K562 (cell line): ENCODE measurements around the gene SCN1B. TPM values are rescaled to one million over a fixed set of nuclear protein-coding genes. Genes with fewer than 3 reads are reported as not detected.
A peak's percentile ranks its signal among the peaks of the same experiment; 100 is the strongest.

Source experiments
- ATAC-seq: fragments of 200-7000 bp; cut with Tn5 transposase; 3 replicates; pipeline ENCODE4 v1.9.1; 2020; ENCODE audit warnings: moderate library complexity
- BruUV-seq: library from RNA; stranded (reverse); fragments of 400-500 nt; replicated peaks from 2 replicates; lab custom pipeline; 2021; lab: Mats Ljungman, UMichigan
- CTCF ChIA-PET: fragments of 300-600 bp; formaldehyde crosslinking; extraction: SDS; loops from one replicate; lab custom pipeline; 2021; ENCODE audit warnings: low intra/inter-chr PET ratio; lab: Yijun Ruan, JAX
- POLR2A ChIA-PET: fragments of 300-600, 350-650 bp; sonication (Branson Sonifier 250); formaldehyde crosslinking; extraction: SDS; loops from one replicate; lab custom pipeline; 2021; ENCODE audit warnings: antibody characterized with exemption, inconsistent platforms; lab: Yijun Ruan, JAX
- DNase-seq, 4 experiments: peaks; one replicate each; pipeline versions ENCODE4 v3.0.0 to v3.0.0-alpha.2; 2011 to 2018; ENCODE audit warnings: low spot score in 3 of 4, mixed read lengths in 3 of 4; ENCODE audit errors: extremely low read depth in 1 of 4
- FAIRE-seq: peaks from 2 replicates; lab custom pipeline; 2011; peaks lifted over from hg19 to GRCh38; lab: Jason Lieb, UNC
- H2AFZ ChIP-seq: 2 replicates; pipeline ENCODE4 v1.6.0; 2011; ENCODE audit warnings: low read depth, low read length, control low read depth, inconsistent platforms
- H3K27ac ChIP-seq: fragments of 200-600 bp; 3 replicates; pipeline ENCODE4 v1.8.0; 2011; ENCODE audit warnings: low read depth, mild to moderate bottlenecking, control low read depth, inconsistent platforms, low read length, moderate library complexity, mixed read lengths; ENCODE audit errors: extremely low read depth
- H3K27me3 ChIP-seq, 2 experiments: fragments of 300-600 bp in 1 of 2; 2 replicates in 1 of 2; 3 replicates in 1 of 2; pipeline versions ENCODE4 v1.6.0 to v1.8.0; 2011; ENCODE audit warnings: inconsistent platforms in 2 of 2, low read length in 2 of 2, mild to moderate bottlenecking in 1 of 2, mixed read lengths in 1 of 2, moderate library complexity in 1 of 2; ENCODE audit not compliant: control insufficient read depth in 2 of 2, insufficient read depth in 2 of 2
- H3K36me3 ChIP-seq: fragments of 300-600 bp; 3 replicates; pipeline ENCODE4 v1.8.0; 2011; ENCODE audit warnings: mild to moderate bottlenecking, low read length, inconsistent platforms; ENCODE audit not compliant: control insufficient read depth, insufficient read depth
- H3K4me1 ChIP-seq, 2 experiments: fragments of 200-600 bp in 1 of 2; replicated peaks in 1 of 2; 2 replicates in 1 of 2; 3 replicates in 1 of 2; pipeline versions ENCODE4 v1.5.1 to v1.8.0; 2011; ENCODE audit warnings: inconsistent platforms in 2 of 2, low read length in 2 of 2, mild to moderate bottlenecking in 1 of 2, mixed read lengths in 1 of 2, moderate library complexity in 1 of 2; ENCODE audit not compliant: control insufficient read depth in 2 of 2, insufficient read depth in 2 of 2
- H3K4me2 ChIP-seq: 2 replicates; pipeline ENCODE4 v1.6.1; 2011; ENCODE audit warnings: low read length, control low read depth, inconsistent platforms, mixed read lengths; ENCODE audit not compliant: insufficient read depth
- H3K4me3 ChIP-seq: fragments of 200-600 bp; sonication (generic), shearing (Covaris generic); 2 replicates; pipeline ENCODE4 v1.5.1; 2016; ENCODE audit warnings: control low read depth, inconsistent platforms
- H3K79me2 ChIP-seq: fragments of 200-600 bp; 3 replicates; pipeline ENCODE4 v1.8.0; 2011; ENCODE audit warnings: low read length, inconsistent platforms; ENCODE audit not compliant: control insufficient read depth, insufficient read depth
- H3K9ac ChIP-seq, 2 experiments: 2 replicates each; pipeline versions ENCODE4 v1.6.0 to v1.6.1; 2011; ENCODE audit warnings: low read depth in 2 of 2, low read length in 2 of 2, control low read depth in 1 of 2, inconsistent platforms in 1 of 2, mild to moderate bottlenecking in 1 of 2, mixed read lengths in 1 of 2; ENCODE audit not compliant: insufficient read depth in 1 of 2
- H3K9me1 ChIP-seq: one replicate; pipeline ENCODE4 v1.6.0; 2011; ENCODE audit warnings: inconsistent platforms, mild to moderate bottlenecking, low read length, moderate library complexity; ENCODE audit not compliant: control insufficient read depth, insufficient read depth
- H3K9me3 ChIP-seq: replicated peaks from 2 replicates; pipeline ENCODE4 v1.5.1; 2011; ENCODE audit warnings: low read depth, low read length, inconsistent platforms; ENCODE audit not compliant: control insufficient read depth, insufficient read depth
- H4K20me1 ChIP-seq: replicated peaks from 2 replicates; pipeline ENCODE4 v1.6.1; 2011; ENCODE audit warnings: low read length, inconsistent platforms, mixed read lengths; ENCODE audit not compliant: control insufficient read depth, insufficient read depth
- CBX2 ChIP-seq: fragments of 200-600 bp; sonication (generic); IDR thresholded peaks from one replicate; pipeline ENCODE4 v1.6.1; 2012; ENCODE audit warnings: mild to moderate bottlenecking, low read length, inconsistent platforms; ENCODE audit not compliant: insufficient read depth, poor library complexity, severe bottlenecking
- DACH1 ChIP-seq: fragments of 450-650 bp; IDR thresholded peaks from 2 replicates; pipeline ENCODE4 v1.6.1; 2018; ENCODE audit not compliant: partially characterized antibody
- EP400 ChIP-seq: fragments of 450-650 bp; IDR thresholded peaks from 2 replicates; pipeline ENCODE4 v1.6.1; 2017; ENCODE audit warnings: antibody characterized with exemption, mild to moderate bottlenecking, moderate library complexity
- FUS ChIP-seq: fragments of 200-400 bp; formaldehyde crosslinking; optimal IDR thresholded peaks from 2 replicates; pipeline ENCODE3; 2017; ENCODE audit warnings: low read depth, low read length
- GATA2 ChIP-seq: sonication (generic); formaldehyde crosslinking; IDR thresholded peaks from 2 replicates; pipeline ENCODE4 v1.4.0; 2020; ENCODE audit warnings: mild to moderate bottlenecking, missing genetic modification reagents
- SMAD1 ChIP-seq: fragments of 150-350 bp; IDR thresholded peaks from 2 replicates; pipeline ENCODE4 v1.6.1; 2014; ENCODE audit warnings: low read length, low read depth; ENCODE audit not compliant: partially characterized antibody
- SREBF2 ChIP-seq: sonication (generic); formaldehyde crosslinking; IDR thresholded peaks from 2 replicates; pipeline ENCODE4 v1.4.0; 2020; ENCODE audit warnings: mild to moderate bottlenecking, missing genetic modification reagents
- TAF9B ChIP-seq: fragments of 450-650 bp; IDR thresholded peaks from 2 replicates; pipeline ENCODE4 v1.6.1; 2018; ENCODE audit warnings: mild to moderate bottlenecking; ENCODE audit not compliant: partially characterized antibody
- TBP ChIP-seq: optimal IDR thresholded peaks from 2 replicates; pipeline ENCODE3; 2011; ENCODE audit warnings: low read depth, low read length, improper control_type of control experiment
- XRCC4 ChIP-seq: IDR thresholded peaks from one replicate; pipeline ENCODE4 v1.6.1; 2011; ENCODE audit not compliant: insufficient read depth, insufficient read length; ENCODE audit errors: extremely low read depth
- ZBED1 ChIP-seq: IDR thresholded peaks from 2 replicates; pipeline ENCODE4 v1.6.1; 2014
- ZFP91 ChIP-seq: sonication (generic); formaldehyde crosslinking; IDR thresholded peaks from 2 replicates; pipeline ENCODE4 v1.8.0; 2022; ENCODE audit warnings: mild to moderate bottlenecking, missing genetic modification reagents
- ZNF175 ChIP-seq: fragments of 200-800 bp; sonication (Bioruptor generic); IDR thresholded peaks from 2 replicates; pipeline ENCODE4 v1.6.1; 2016; ENCODE audit warnings: low read depth, mild to moderate bottlenecking, missing genetic modification characterization, missing compliant biosample characterization
- WGBS: fragments of 100-300 bp; shearing (Covaris generic); methylation state at CpG from one replicate; pipeline ENCODE4 v1.1.6; 2016; ENCODE audit warnings: low coverage, mixed read lengths; ENCODE audit not compliant: insufficient coverage; ENCODE audit errors: missing lambda C conversion rate; 5-methylcytosine and 5-hydroxymethylcytosine counted together
- in situ Hi-C: fragments of 300-500 bp; cut with MboI; formaldehyde crosslinking; loops from 4 replicates; pipeline ENCODE4 v1.15.0; 2018; ENCODE audit warnings: inconsistent platforms, mixed read lengths
- intact Hi-C: fragments of 100-400 bp; cut with micrococcal nuclease; formaldehyde crosslinking; loops from 2 replicates; pipeline ENCODE4 v1.14.2; 2022
- polyA plus RNA-seq, 8 experiments: library from polyadenylated mRNA; depleted of rRNA in 4 of 8; stranded (reverse) in 5 of 8; unstranded in 3 of 8; fragments of >200 nt; fragmentation: Nextera tagmentation in 2 of 8; fragmentation: Illumina TruSeq in 1 of 8; extraction: Ambion mirVana in 2 of 8; extraction: Trizol in 1 of 8; gene quantifications; 2 replicates each; pipeline versions ENCODE4 v1.2.1 to v1.2.3, GENCODE V29; 2011 to 2014; ENCODE audit warnings: inconsistent platforms in 1 of 8, missing spikeins in 1 of 8
- total RNA-seq, 7 experiments: library from RNA; depleted of rRNA in 6 of 7; stranded (reverse); fragments of >200 nt in 6 of 7; fragmentation: Illumina TruSeq in 2 of 7; extraction: Trizol in 2 of 7; gene quantifications; 2 replicates each; pipeline versions ENCODE4 v1.2.1 to v1.2.3, GENCODE V29; 2011 to 2021; ENCODE audit warnings: low replicate concordance in 1 of 7
- TF ChIP-seq, protein P1 (sequence below): fragments of 200-800 bp; sonication (Bioruptor generic); IDR thresholded peaks from 2 replicates; pipeline ENCODE4 v1.6.1; 2017; ENCODE audit warnings: missing genetic modification characterization, missing compliant biosample characterization
- TF ChIP-seq, protein P2 (sequence below): fragments of 250-450 bp; sonication (Bioruptor Pico); IDR thresholded peaks from 2 replicates; pipeline ENCODE4 v1.6.1; 2021; ENCODE audit warnings: mild to moderate bottlenecking

The SCN1B gene
- total and polyA plus RNA-seq, 9 of the 15 experiments (the other 6 are each of a cell fraction or from before 2014, with no cell fraction given), result 0.03 to 2.5 (median 0.91) TPM

GRCh38 chr19:35039881-35040825 lies 9.9 kb downstream of the SCN1B start (continued):
- no peak for TF ChIP-seq TAF9B
- TF ChIP-seq EP400, result no peak

DNA sequence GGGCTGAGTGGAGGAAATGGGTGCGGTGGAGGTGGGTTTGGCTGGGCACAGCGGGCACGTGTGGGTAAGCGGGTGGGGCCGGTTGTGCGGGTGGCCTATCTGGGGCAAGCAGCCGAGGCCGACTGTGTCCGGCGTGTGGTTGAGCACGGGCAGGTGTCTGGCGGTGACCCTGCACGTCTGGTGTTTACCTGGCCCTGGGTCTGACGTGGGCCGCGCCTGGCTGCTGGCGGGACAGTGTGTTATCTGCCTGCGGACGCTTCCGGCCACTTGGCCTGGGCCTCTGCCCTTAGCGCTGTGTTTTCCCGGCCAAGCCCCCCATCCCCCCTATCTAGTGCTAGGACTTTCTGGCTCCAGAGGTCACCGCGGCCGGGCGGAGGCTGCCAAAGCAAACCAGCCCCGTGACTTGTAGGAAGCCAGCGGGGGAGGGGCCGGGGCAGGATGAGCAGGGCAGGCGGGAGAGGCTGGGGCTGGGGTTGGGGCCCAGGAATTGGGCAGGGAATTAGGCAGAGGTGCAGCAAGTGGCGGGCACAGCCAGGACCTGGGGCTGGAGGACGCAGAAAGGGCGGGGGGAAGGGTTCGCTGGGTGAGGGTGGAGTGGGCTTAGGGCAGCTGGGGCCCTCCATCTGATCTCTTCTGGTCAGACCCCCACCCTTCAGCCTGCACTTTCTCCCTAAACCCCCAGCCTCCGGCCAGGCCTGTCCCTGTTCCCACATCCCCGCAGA lies 10.7 kb downstream of the SCN1B start:
- Histone ChIP-seq H3K9ac (peak overlapping the region; percentile 55 to 88; a peak in 3 of 4 replicates), H3K9me1 (no peaks in the 10 kb centered on the region), H4K20me1 (no peaks in the 10 kb centered on the region), H3K4me3 (no peak overlapping the region; the same call in 1 of the 2 replicates), H3K4me1 (peaks cover 21 to 39% of the 10 kb centered on the region in 2 experiments), H3K27ac (peak overlapping the region; percentile 65), H3K79me2 (no peaks in the 10 kb centered on the region), H3K27me3 (no peaks in the 10 kb centered on the region), H3K4me2 (peak overlapping the region; percentile 57), H2AFZ (peak overlapping the region; percentile 86), H3K9me3 (no peaks in the 10 kb centered on the region), H3K36me3 (no peaks in the 10 kb centered on the region)
- intact Hi-C loops, result loop anchor here (10.0 kb wide), 1 partner anchor 54 kb away; no protein-coding TSS in a partner anchor
- BruUV-seq, result no TSS peak
- FAIRE-seq (peak; percentile 84), ATAC-seq (peak; percentile 90), DNase-seq (peak; percentile 84 to 94 (median 88))
- POLR2A ChIA-PET, result no interaction called here
- WGBS, result 7% methylated on average over 21 of the region's 36 CpGs
- in situ Hi-C loops, result no loop called here
- CTCF ChIA-PET, result interaction anchor here (1.0 kb wide), 1 partner anchor 11 kb away, joined by 3 read pairs; the partner anchor contains the start of gene SCN1B
- TF ChIP-seq CBX2 (no peak), ZBED1 (no peak), TBP (peak; percentile 7), SMAD1 (no peak), ZNF175 (CRISPR knock-in tag) (peak; percentile 47; the same call in 1 of the 2 replicates), XRCC4 (no peak), EP400 (peak; percentile 68; the same call in 1 of the 2 replicates), GATA2 (peak; percentile 60), ZFP91 (CRISPR knock-in tag) (no peak), FUS (no peak), DACH1 (no peak), SREBF2 (CRISPR knock-in tag) (no peak)
- TF ChIP-seq, protein P1, sequence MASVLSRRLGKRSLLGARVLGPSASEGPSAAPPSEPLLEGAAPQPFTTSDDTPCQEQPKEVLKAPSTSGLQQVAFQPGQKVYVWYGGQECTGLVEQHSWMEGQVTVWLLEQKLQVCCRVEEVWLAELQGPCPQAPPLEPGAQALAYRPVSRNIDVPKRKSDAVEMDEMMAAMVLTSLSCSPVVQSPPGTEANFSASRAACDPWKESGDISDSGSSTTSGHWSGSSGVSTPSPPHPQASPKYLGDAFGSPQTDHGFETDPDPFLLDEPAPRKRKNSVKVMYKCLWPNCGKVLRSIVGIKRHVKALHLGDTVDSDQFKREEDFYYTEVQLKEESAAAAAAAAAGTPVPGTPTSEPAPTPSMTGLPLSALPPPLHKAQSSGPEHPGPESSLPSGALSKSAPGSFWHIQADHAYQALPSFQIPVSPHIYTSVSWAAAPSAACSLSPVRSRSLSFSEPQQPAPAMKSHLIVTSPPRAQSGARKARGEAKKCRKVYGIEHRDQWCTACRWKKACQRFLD (CRISPR knock-in tag), result peak; percentile 88
- TF ChIP-seq, protein P2, sequence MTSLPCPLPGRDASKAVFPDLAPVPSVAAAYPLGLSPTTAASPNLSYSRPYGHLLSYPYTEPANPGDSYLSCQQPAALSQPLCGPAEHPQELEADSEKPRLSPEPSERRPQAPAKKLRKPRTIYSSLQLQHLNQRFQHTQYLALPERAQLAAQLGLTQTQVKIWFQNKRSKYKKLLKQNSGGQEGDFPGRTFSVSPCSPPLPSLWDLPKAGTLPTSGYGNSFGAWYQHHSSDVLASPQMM (CRISPR knock-in tag), result no peak
